ENCODE measurements around the gene DPEP3.

DNA sequence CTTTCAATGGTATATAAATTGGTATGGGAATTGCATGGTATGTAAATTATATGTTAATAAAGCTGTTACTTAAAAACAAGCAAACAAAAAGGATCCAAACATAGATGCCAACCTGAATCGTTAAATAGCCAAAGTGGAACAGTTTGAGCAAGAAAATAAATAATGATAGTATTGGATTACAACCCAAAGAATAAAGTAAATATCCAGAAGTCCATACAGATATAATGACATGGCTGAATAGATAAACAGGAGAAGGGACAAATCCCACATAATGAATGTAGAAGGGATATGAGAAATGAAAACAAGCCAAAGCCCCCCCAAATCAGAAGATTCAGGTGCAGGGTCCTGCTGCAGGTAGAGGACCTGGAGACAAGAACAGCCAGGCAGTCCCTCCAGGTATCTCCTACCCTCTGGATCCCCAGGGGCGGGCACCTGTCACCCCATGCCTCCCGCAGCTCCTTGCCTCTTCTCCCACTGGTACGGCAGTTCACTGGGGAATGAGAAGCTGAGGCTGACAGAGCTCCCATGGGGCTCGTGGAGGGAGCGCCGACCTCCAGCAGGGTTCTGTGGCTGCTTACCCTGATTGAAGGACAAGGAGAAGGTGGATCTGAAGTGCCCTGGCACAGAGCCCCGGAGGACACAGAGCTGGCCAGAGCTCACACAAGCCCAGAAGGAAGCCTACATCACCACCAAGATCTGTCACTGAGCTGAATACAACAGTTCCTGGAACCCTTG lies 26.5 kb downstream of the DPEP3 start:
- TF ChIP-seq CTCF (IDR thresholded peaks at IDR 0.05) (no peak), POLR2AphosphoS5 (IDR thresholded peaks at IDR 0.05) (no peak)

All from esophagus muscularis mucosa (tissue), 3 donors.